ENCODE results near the gene IL6ST.

The IL6ST gene

DNA sequence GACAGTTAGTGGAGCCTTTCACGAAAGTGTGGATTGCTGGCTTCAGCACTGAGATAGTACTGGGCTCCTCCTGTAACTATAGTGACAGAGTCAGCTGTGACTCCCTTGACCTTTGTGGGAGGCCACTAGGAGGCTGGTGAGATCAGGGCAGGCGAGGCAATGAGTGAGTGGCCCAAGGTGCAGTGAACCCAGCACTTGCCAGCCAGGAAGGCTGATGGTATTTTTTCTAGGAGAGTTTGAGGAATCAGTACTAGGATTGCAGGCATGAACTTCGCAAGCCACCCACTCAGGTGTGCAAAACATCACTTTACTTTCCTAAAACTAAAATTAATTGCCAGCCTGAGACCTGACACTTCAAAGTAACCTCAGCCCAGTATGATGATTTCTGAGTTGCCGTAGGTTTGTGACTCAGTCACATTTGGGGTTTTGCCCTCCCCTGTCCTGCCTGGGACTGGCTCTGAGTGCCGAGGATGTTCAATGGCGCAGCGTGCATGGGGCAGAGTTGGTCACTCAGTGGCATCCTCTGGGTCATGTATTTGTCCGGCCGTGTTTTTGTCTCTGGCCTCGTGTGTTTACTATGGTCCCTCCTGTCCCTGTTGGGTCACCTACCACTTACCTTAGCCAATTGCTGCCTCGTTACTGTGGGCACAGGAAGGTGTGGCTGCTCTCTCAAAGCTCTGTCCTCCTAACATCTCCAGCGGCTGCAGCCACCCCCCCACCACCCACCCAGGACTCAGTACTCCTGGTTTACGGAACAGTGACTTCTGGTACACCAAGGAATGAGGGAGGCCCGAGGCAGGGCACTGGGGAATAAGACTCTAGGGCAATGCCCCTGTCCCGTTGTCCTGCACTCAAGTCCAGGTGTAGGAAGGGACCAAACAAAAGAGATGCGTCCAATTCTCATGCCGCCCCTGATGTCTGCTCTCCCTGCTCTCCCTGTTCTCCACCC lies 76.4 kb downstream of the IL6ST start:
- Histone ChIP-seq H3K4me3 (no peak overlapping the region), H3K27ac (no peak overlapping the region)
- DNase-seq (ENCODE audit: low spot score): peak; percentile 43
- TF ChIP-seq, protein P1, sequence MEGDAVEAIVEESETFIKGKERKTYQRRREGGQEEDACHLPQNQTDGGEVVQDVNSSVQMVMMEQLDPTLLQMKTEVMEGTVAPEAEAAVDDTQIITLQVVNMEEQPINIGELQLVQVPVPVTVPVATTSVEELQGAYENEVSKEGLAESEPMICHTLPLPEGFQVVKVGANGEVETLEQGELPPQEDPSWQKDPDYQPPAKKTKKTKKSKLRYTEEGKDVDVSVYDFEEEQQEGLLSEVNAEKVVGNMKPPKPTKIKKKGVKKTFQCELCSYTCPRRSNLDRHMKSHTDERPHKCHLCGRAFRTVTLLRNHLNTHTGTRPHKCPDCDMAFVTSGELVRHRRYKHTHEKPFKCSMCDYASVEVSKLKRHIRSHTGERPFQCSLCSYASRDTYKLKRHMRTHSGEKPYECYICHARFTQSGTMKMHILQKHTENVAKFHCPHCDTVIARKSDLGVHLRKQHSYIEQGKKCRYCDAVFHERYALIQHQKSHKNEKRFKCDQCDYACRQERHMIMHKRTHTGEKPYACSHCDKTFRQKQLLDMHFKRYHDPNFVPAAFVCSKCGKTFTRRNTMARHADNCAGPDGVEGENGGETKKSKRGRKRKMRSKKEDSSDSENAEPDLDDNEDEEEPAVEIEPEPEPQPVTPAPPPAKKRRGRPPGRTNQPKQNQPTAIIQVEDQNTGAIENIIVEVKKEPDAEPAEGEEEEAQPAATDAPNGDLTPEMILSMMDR (IDR thresholded peaks at IDR 0.05): no peak

- TF ChIP-seq, protein P1 (IDR thresholded peaks at IDR 0.05): no peak
- no peak overlapping the region for H3K27ac ChIP-seq
- peak; percentile 56 for DNase-seq (ENCODE audit: low spot score)
- H3K4me3 ChIP-seq: no peak overlapping the region
These were observed 77.2 kb downstream of the IL6ST start for GRCh38 chr5:55917402-55918086.

DNA sequence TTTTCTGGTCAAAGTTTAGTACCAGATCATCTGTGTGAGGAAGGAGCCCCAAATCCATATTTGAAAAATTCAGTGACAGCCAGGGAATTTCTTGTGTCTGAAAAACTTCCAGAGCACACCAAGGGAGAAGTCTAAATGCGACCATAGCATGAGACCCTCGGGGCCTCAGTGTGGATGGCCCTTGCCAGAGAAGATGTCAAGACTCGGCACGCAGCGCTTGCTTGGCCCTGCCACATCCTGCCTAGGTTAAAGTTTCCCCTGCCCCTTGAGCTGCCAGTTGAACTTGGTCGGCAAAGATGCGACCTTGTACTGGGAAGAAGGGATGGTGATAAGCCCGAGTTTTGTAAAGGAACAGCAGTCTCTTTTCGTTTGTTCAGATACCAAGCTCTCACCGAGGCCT lies 77.8 kb downstream of the IL6ST start:
- TF ChIP-seq, protein P1 (IDR thresholded peaks at IDR 0.05): no peak
- Histone ChIP-seq H3K4me3 (no peak overlapping the region), H3K27ac (no peak overlapping the region)
- DNase-seq (ENCODE audit: low spot score): no peak

DNA sequence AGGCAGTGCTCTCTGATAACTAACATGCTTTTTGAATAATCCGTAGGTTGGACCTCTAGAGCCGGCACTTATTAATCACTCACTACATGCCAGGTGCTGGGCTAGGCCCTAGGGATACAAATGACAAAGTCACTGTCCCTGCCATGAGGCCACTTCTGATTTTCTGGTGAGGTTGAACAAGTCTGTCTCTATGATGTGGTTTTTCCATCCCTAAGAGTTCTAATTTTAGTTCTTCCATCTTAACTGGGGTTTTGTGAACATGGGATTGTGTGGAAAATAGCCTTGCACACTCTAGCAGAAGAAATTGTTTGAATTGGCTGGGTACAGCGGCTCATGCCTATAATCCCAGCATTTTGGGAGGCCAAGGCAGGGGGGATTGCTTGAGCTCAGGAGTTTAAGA lies 79.0 kb downstream of the IL6ST start:
- Histone ChIP-seq H3K4me3 (no peak overlapping the region), H3K27ac (peak overlapping the region in 1 of 2 donors; percentile 38)
- TF ChIP-seq, protein P1 (IDR thresholded peaks at IDR 0.05): no peak

GRCh38 chr5:55914971-55915370 lies 79.8 kb downstream of the IL6ST start:
- Histone ChIP-seq H3K4me3 (no peak overlapping the region), H3K27ac (no peak overlapping the region)
- DNase-seq (ENCODE audit: low spot score): peak; percentile 38
- TF ChIP-seq, protein P1 (IDR thresholded peaks at IDR 0.05): no peak

More for the DNA sequence above, 79.0 kb downstream of the IL6ST start:
- DNase-seq (ENCODE audit: low spot score): peak; percentile 26

- Histone ChIP-seq H3K4me3 (no peak overlapping the region), H3K27ac (no peak overlapping the region)
- DNase-seq (ENCODE audit: low spot score): peak; percentile 26
- TF ChIP-seq, protein P1 (IDR thresholded peaks at IDR 0.05): no peak
These were observed 81.0 kb downstream of the IL6ST start for GRCh38 chr5:55913466-55914413.
